ENCODE measurements around the gene TXNDC12. TPM values are rescaled to one million over a fixed set of nuclear protein-coding genes. Genes with fewer than 3 reads are reported as not detected.
"Not testable (repeated sequence)": the region's sequence is repeated elsewhere in the genome, so short reads cannot be mapped to it uniquely, and the experiment has no call there.

Gene TXNDC12
- total RNA-seq, 6 donors from 2014 or later = 8.4 to 54.0 (median 26.6) TPM

- H3K9me3 ChIP-seq = no peaks in the 10 kb centered on the region
- H3K4me3 ChIP-seq = peak within 1 kb of the TSS; percentile 73 to 90 (median 82)
- H3K27me3 ChIP-seq = no peaks in the 10 kb centered on the region
- WGBS, 2 donors = 0% methylated on average over 9 to 42 of the region's 54 CpGs
- DNase-seq = peak; percentile 95 to 99
- TF ChIP-seq POLR2AphosphoS5 (IDR thresholded peaks at IDR 0.05) (peak; percentile 40 to 88), CTCF (IDR thresholded peaks at IDR 0.05) (peak in 1 of 6 experiments; percentile 16), EP300 (IDR thresholded peaks at IDR 0.05) (no peak), POLR2A (IDR thresholded peaks at IDR 0.05) (peak in 3 of 4 donors; percentile 68 to 74 (median 69))
- ATAC-seq (ENCODE audit: low FRiP score in 2 of 2) = peak; percentile 97 to 98
- peaks cover 28 to 49% (median 35%) of the 10 kb centered on the region in 4 donors for H3K4me1 ChIP-seq
- H3K36me3 ChIP-seq = peaks cover 9 to 23% (median 13%) of the 10 kb centered on the region in 4 donors
- peak within 1 kb of the TSS; percentile 92 to 95 (median 94) for H3K27ac ChIP-seq
These were observed 1.4 kb upstream of the TXNDC12 start, which contains the start of gene BTF3L4 for GRCh38 chr1:52056163-52056936. BTF3L4 (plus strand) TSS chr1:52056295; CDS start chr1:52059848, 3,553 bp downstream.

DNA sequence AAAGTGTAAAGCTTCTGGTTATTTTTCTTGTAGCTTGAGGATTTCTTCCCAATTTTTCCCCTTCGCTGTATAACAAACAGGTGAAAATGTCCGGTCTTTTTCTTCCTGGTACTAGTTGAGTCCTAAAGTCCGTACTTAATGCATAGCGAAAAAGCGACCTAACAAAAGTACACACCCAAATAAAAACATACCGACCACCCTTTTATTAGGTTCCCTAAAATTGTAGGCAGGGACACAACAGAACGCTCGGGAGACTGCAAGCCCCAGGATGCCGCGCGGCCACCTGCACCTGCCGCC is 823 bp upstream of the TXNDC12 start:
- Histone ChIP-seq H3K4me1 (peaks cover 28 to 49% (median 35%) of the 10 kb centered on the region in 4 donors), H3K27ac (peak overlapping the region; percentile 92 to 95 (median 94))
- 0% methylated on average over 11 to 12 of the region's 12 CpGs for WGBS, 2 donors

GRCh38 chr1:52054496-52055065 is 410 bp downstream of the TXNDC12 start:
- no peaks in the 10 kb centered on the region for H3K9me3 ChIP-seq
- peaks cover 0 to 14% (median 0%) of the 10 kb centered on the region in 4 donors for H3K36me3 ChIP-seq
- peaks cover 28 to 45% (median 35%) of the 10 kb centered on the region in 4 donors for H3K4me1 ChIP-seq
- ATAC-seq (ENCODE audit: low FRiP score in 2 of 2) (no peak), DNase-seq (no peak)
- peak overlapping the region; percentile 92 to 95 (median 94) for H3K27ac ChIP-seq
- H3K27me3 ChIP-seq = no peaks in the 10 kb centered on the region
- no peak for TF ChIP-seq CTCF (IDR thresholded peaks at IDR 0.05)
- TF ChIP-seq POLR2AphosphoS5 (IDR thresholded peaks at IDR 0.05) = no peak
- WGBS, 2 donors = 4% methylated on average over 12 to 13 of the region's 13 CpGs
- H3K4me3 ChIP-seq = peak overlapping the region; percentile 73 to 90 (median 82)

More for the DNA sequence above, 823 bp upstream of the TXNDC12 start:
- TF ChIP-seq CTCF (IDR thresholded peaks at IDR 0.05) = no peak
- no peak for TF ChIP-seq EP300 (IDR thresholded peaks at IDR 0.05)
- TF ChIP-seq POLR2AphosphoS5 (IDR thresholded peaks at IDR 0.05) = no peak
- TF ChIP-seq POLR2A (IDR thresholded peaks at IDR 0.05) = no peak
- Histone ChIP-seq H3K36me3 (peaks cover 4 to 22% (median 10%) of the 10 kb centered on the region in 4 donors), H3K27me3 (no peaks in the 10 kb centered on the region), H3K9me3 (no peaks in the 10 kb centered on the region), H3K4me3 (peak overlapping the region; percentile 73 to 90 (median 82))
- DNase-seq = no peak
- ATAC-seq (ENCODE audit: low FRiP score in 2 of 2) = no peak

GRCh38 chr1:52053862-52054261 is 1.1 kb downstream of the TXNDC12 start:
- H3K27ac ChIP-seq = no peak overlapping the region
- H3K9me3 ChIP-seq = no peaks in the 10 kb centered on the region
- H3K36me3 ChIP-seq = peaks cover 0 to 14% (median 0%) of the 10 kb centered on the region in 4 donors
- H3K4me1 ChIP-seq = peaks cover 23 to 39% (median 30%) of the 10 kb centered on the region in 4 donors
- WGBS, 2 donors = 93 to 100% methylated on average over 1 of the region's 1 CpG
- TF ChIP-seq EP300 (IDR thresholded peaks at IDR 0.05) (no peak), CTCF (IDR thresholded peaks at IDR 0.05) (no peak), POLR2AphosphoS5 (IDR thresholded peaks at IDR 0.05) (no peak), POLR2A (IDR thresholded peaks at IDR 0.05) (no peak)
- peak overlapping the region in 2 of 4 donors; percentile 73 to 83 for H3K4me3 ChIP-seq
- DNase-seq = no peak
- no peaks in the 10 kb centered on the region for H3K27me3 ChIP-seq
- no peak for ATAC-seq (ENCODE audit: low FRiP score in 2 of 2)

DNA sequence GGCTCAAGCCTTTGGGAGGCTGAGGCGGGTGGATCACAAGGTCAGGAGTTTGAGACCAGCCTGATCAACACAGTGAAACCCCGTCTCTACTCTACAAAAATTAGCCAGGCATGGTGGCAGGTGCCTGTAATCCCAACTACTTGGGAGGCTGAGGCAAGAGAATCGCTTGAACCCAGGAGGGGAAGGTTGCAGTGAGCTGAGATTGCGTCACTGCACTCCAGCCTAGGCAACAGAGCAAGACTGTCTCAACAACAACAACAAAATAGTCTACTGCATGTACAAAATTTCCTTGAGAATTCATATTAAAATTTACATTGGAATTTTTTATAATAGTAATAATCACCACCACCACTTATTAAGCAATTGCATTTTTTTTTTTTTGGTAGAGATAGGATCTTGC is 5.7 kb downstream of the TXNDC12 start:
- not testable (repeated sequence) for H3K4me3 ChIP-seq; ATAC-seq (ENCODE audit: low FRiP score in 2 of 2); H3K27ac ChIP-seq; H3K9me3 ChIP-seq; DNase-seq; H3K27me3 ChIP-seq
- Histone ChIP-seq H3K4me1 (peaks cover 7 to 13% (median 8%) of the 10 kb centered on the region in 4 donors), H3K36me3 (peaks cover 0 to 18% (median 0%) of the 10 kb centered on the region in 4 donors)
- WGBS, 2 donors = 91 to 92% methylated on average over 4 of the region's 4 CpGs

- not testable (repeated sequence) for DNase-seq; H3K9me3 ChIP-seq; H3K4me3 ChIP-seq; H3K4me1 ChIP-seq; ATAC-seq (ENCODE audit: low FRiP score in 2 of 2); H3K27ac ChIP-seq; H3K27me3 ChIP-seq
- WGBS, 2 donors = 92 to 98% methylated on average over 4 of the region's 4 CpGs
- H3K36me3 ChIP-seq = peaks cover 0 to 12% (median 2%) of the 10 kb centered on the region in 4 donors
These were observed 9.3 kb downstream of the TXNDC12 start for GRCh38 chr1:52045666-52046195.
